CD4-positive, alpha-beta T cell treated with Interleukin-6 for 4 hours (primary cell): ENCODE results near the gene PFN1.

ENCODE experiments used
- DNase-seq: peaks from one replicate; pipeline ENCODE4 v3.0.0-alpha.2; 2020; ENCODE audit warnings: mixed read lengths

PFN1 gene

GRCh38 chr17:4895657-4896331, 52.5 kb downstream of the PFN1 start:
- no peak for DNase-seq
